Heart left ventricle (tissue), 16 donors: ENCODE measurements around the gene NKAIN2. TPM values are rescaled to one million over a fixed set of nuclear protein-coding genes. Genes with fewer than 3 reads are reported as not detected.

Experiments used
- ATAC-seq, 4 donors: fragments of 200-7000 bp; cut with Tn5 transposase; one replicate each; pipeline ENCODE4 v1.9.1; 2020 to 2022; ENCODE audit warnings: moderate library complexity in 4 of 4, mild to moderate bottlenecking in 3 of 4, moderate number of reproducible peaks in 1 of 4
- DNase-seq, 5 donors: peaks; one replicate each; pipeline ENCODE4 v3.0.0-alpha.2; 2020
- H3K27ac ChIP-seq, 12 donors: fragments of 200-600 bp; sonication (generic) in 4 of 12; one replicate each; pipeline versions ENCODE4 v1.5.0 to v1.8.0; 2016 to 2022; ENCODE audit warnings: mild to moderate bottlenecking in 2 of 12
- H3K27me3 ChIP-seq, 9 donors: fragments of 200-600 bp; sonication (generic) in 2 of 9; one replicate each; pipeline versions ENCODE4 v1.5.1 to v1.8.0; 2016 to 2022; ENCODE audit warnings: mild to moderate bottlenecking in 3 of 9
- H3K36me3 ChIP-seq, 9 donors: fragments of 200-600 bp; sonication (generic) in 2 of 9; one replicate each; pipeline versions ENCODE4 v1.5.0 to v1.8.0; 2018 to 2022; ENCODE audit warnings: mild to moderate bottlenecking in 2 of 9
- H3K4me1 ChIP-seq, 12 donors: fragments of 200-600 bp; sonication (generic) in 4 of 12; one replicate each; pipeline versions ENCODE4 v1.5.0 to v1.8.0; 2016 to 2022; ENCODE audit warnings: mild to moderate bottlenecking in 3 of 12
- H3K4me3 ChIP-seq, 12 donors: fragments of 200-600 bp; sonication (generic) in 4 of 12; one replicate each; pipeline versions ENCODE4 v1.5.0 to v1.8.0; 2017 to 2022; ENCODE audit warnings: mild to moderate bottlenecking in 9 of 12, moderate library complexity in 4 of 12
- H3K9me3 ChIP-seq, 12 donors: fragments of 200-600 bp; sonication (generic) in 4 of 12; one replicate each; pipeline versions ENCODE4 v1.5.0 to v1.8.0; 2016 to 2022; ENCODE audit warnings: mild to moderate bottlenecking in 1 of 12
- CTCF ChIP-seq, 12 donors: fragments of 200-600 bp; sonication (generic) in 4 of 12; IDR thresholded peaks; one replicate each; pipeline versions ENCODE4 v1.5.0 to v1.8.0; 2018 to 2022; ENCODE audit warnings: antibody characterized with exemption in 12 of 12, mild to moderate bottlenecking in 5 of 12
- POLR2A ChIP-seq, 2 donors: fragments of 450-650 bp; IDR thresholded peaks; one replicate each; pipeline ENCODE4 v1.6.1; 2017; ENCODE audit warnings: antibody characterized with exemption in 2 of 2, mild to moderate bottlenecking in 2 of 2, moderate library complexity in 2 of 2
- WGBS, 4 donors: extraction: QIAGEN DNeasy Blood & Tissue Kit in 2 of 4; methylation state at CpG; one replicate each; pipeline versions ENCODE4 v1.1.5 to v1.1.7; 2013 to 2018; 5-methylcytosine and 5-hydroxymethylcytosine counted together
- intact Hi-C, 10 donors: fragments of 100-400 bp; cut with DNase I; formaldehyde crosslinking; loops; one replicate each; pipeline versions ENCODE4 v1.11.1 to v1.14.2; 2022
- polyA plus RNA-seq, 2 donors: library from polyadenylated mRNA; stranded (reverse); fragments of 200-250 nt; gene quantifications; one replicate each; pipeline ENCODE4 v1.2.3, GENCODE V29; 2013
- total RNA-seq, 9 donors: library from RNA; depleted of rRNA in 2 of 9; stranded (reverse); fragments of >200 nt in 2 of 9; fragmentation: NEBNext Ultra II Directional in 3 of 9; extraction: Animal tissue kit (Norgen Biotek cat#: 25700) in 3 of 9; gene quantifications; one replicate each; pipeline versions ENCODE4 v1.1.0 to v1.2.4, GENCODE V29; 2016 to 2023
- donor health status: ischemic (EF 13 %, LVEDD 7.1; RV severe dilation, severe dysfunction).
- donor health status: healthy with polysubstance abuse.
- donor health status: DM: no; HTN: yes; CAD: no.
- donor health status: DM: no; HTN: no; CAD: no.
- donor health status: ischemic (EF 25% LVEDD 6.9; RV normal size, moderate dysfunction).
- donor health status: ischemic (EF 25% LVEDD 5.7; RV mildly dilated, moderate dysfunction).
- donor health status: healthy.
- donor health status: DM: yes; HTN: yes; CAD: no.
- donor health status: ischemic (EF 35%, LVEDD 5.7; RV mildly dilated, moderate dysfunction).
- donor health status: nonischemic (EF 11% LVEDD 7.7; RV severe dilation, severe dysfunction).
- donor health status: DM: yes; HTN: yes; CAD: no.
- donor health status: PGD.
- donor health status: ischemic (EF 29% LVEDD 5.4; RV normal size, mild dysfunction).
- donor health status: nonischemic (EF 23%, LVEDD 6.1; RV moderate dilation, normal function).

Gene NKAIN2
- total and polyA plus RNA-seq, 11 donors, result 0.19 to 0.83 (median 0.33) TPM; not detected in 2

GRCh38 chr6:124858564-124858963 lies 1054.9 kb downstream of the NKAIN2 start:
- Histone ChIP-seq H3K9me3 (no peaks in the 10 kb centered on the region), H3K27ac (no peak overlapping the region), H3K4me3 (no peak overlapping the region), H3K36me3 (no peaks in the 10 kb centered on the region), H3K4me1 (no peaks in the 10 kb centered on the region), H3K27me3 (no peaks in the 10 kb centered on the region)
- no peak for ATAC-seq
- WGBS, 4 donors, result 86 to 94% (median 93%) methylated on average over 3 of the region's 3 CpGs
- intact Hi-C loops, result loop anchor here in 1 of 10 donors (10.0 kb wide), 1 partner anchor 1464 kb away; no protein-coding TSS in a partner anchor
- no peak for TF ChIP-seq POLR2A (IDR thresholded peaks at IDR 0.05)
- DNase-seq, result no peak

GRCh38 chr6:124859366-124859765 lies 1055.7 kb downstream of the NKAIN2 start:
- Histone ChIP-seq H3K27ac (no peak overlapping the region), H3K4me1 (no peaks in the 10 kb centered on the region), H3K36me3 (no peaks in the 10 kb centered on the region), H3K9me3 (no peaks in the 10 kb centered on the region), H3K27me3 (no peaks in the 10 kb centered on the region), H3K4me3 (no peak overlapping the region)
- whole genome bisulfite sequencing, 4 donors, result 94 to 98% (median 96%) methylated on average over 1 of the region's 1 CpG
- TF ChIP-seq POLR2A (IDR thresholded peaks at IDR 0.05), result no peak
- no peak for TF ChIP-seq CTCF (IDR thresholded peaks at IDR 0.05)
- ATAC-seq (no peak), DNase-seq (no peak)
- intact Hi-C loops, result loop anchor here in 1 of 10 donors (10.0 kb wide), 1 partner anchor 1465 kb away; no protein-coding TSS in a partner anchor

- Histone ChIP-seq H3K27me3 (no peaks in the 10 kb centered on the region), H3K4me3 (no peak overlapping the region), H3K9me3 (no peaks in the 10 kb centered on the region), H3K4me1 (no peaks in the 10 kb centered on the region), H3K36me3 (no peaks in the 10 kb centered on the region), H3K27ac (no peak overlapping the region)
- intact Hi-C loops, result loop anchor here in 1 of 10 donors (5.0 kb wide), 1 partner anchor 901 kb away; no protein-coding TSS in a partner anchor
- ATAC-seq (no peak), DNase-seq (no peak)
- WGBS, 4 donors, result 68 to 79% (median 71%) methylated on average over 1 of the region's 1 CpG
- TF ChIP-seq POLR2A (IDR thresholded peaks at IDR 0.05) (no peak), CTCF (IDR thresholded peaks at IDR 0.05) (no peak)
These were observed 1062.4 kb downstream of the NKAIN2 start for GRCh38 chr6:124866040-124866439.

GRCh38 chr6:124867121-124867520 lies 1063.5 kb downstream of the NKAIN2 start:
- 39 to 99% (median 91%) methylated on average over 1 of the region's 1 CpG for WGBS, 4 donors
- no peak for DNase-seq
- intact Hi-C loops, result loop anchor here in 1 of 10 donors (5.0 kb wide), 1 partner anchor 900 kb away; no protein-coding TSS in a partner anchor
- Histone ChIP-seq H3K27me3 (no peaks in the 10 kb centered on the region), H3K4me3 (no peak overlapping the region), H3K36me3 (no peaks in the 10 kb centered on the region), H3K9me3 (no peaks in the 10 kb centered on the region), H3K4me1 (no peaks in the 10 kb centered on the region), H3K27ac (no peak overlapping the region)
- ATAC-seq, result no peak
- TF ChIP-seq CTCF (IDR thresholded peaks at IDR 0.05) (no peak), POLR2A (IDR thresholded peaks at IDR 0.05) (no peak)

- WGBS, 4 donors, result 31 to 48% (median 45%) methylated on average over 1 of the region's 1 CpG
- H3K4me1 ChIP-seq, result no peaks in the 10 kb centered on the region
- ATAC-seq (no peak), DNase-seq (no peak)
- no peak overlapping the region for H3K27ac ChIP-seq
- no peaks in the 10 kb centered on the region for H3K27me3 ChIP-seq
- intact Hi-C loops, result loop anchor here in 2 of 10 donors (2.0 to 5.0 kb wide), 2 partner anchors 246 to 899 kb away; no protein-coding TSS in a partner anchor
- TF ChIP-seq CTCF (IDR thresholded peaks at IDR 0.05) (no peak), POLR2A (IDR thresholded peaks at IDR 0.05) (no peak)
- H3K9me3 ChIP-seq, result no peaks in the 10 kb centered on the region
- H3K36me3 ChIP-seq, result no peaks in the 10 kb centered on the region
- no peak overlapping the region for H3K4me3 ChIP-seq
These were observed 1064.8 kb downstream of the NKAIN2 start for GRCh38 chr6:124868481-124868880.
